HepG2 (cell line): ENCODE results near the gene IL1RL2. TPM values are rescaled to one million over a fixed set of nuclear protein-coding genes. Genes with fewer than 3 reads are reported as not detected.
A peak's percentile ranks its signal among the peaks of the same experiment; 100 is the strongest.

Experiments used
- ETV5 ChIP-seq: IDR thresholded peaks from 2 replicates; pipeline ENCODE4 v1.6.1; 2018; ENCODE audit warnings: missing biosample characterization, missing genetic modification reagents, inconsistent platforms, borderline replicate concordance
- FOXM1 ChIP-seq: sonication (generic); formaldehyde crosslinking; IDR thresholded peaks from 2 replicates; pipeline ENCODE4 v1.5.0; 2020; ENCODE audit warnings: missing genetic modification reagents
- HNRNPK ChIP-seq: fragments of 200-400 bp; formaldehyde crosslinking; IDR thresholded peaks from 2 replicates; pipeline ENCODE4 v1.6.1; 2018; ENCODE audit warnings: low read length, low read depth, moderate library complexity, mild to moderate bottlenecking; ENCODE audit not compliant: poor library complexity, severe bottlenecking
- HOXA7 ChIP-seq: sonication (generic); formaldehyde crosslinking; IDR thresholded peaks from 2 replicates; pipeline ENCODE4 v1.8.1; 2022; ENCODE audit warnings: mild to moderate bottlenecking, missing genetic modification reagents, moderate library complexity
- MYNN ChIP-seq: sonication (generic); formaldehyde crosslinking; IDR thresholded peaks from 2 replicates; pipeline ENCODE4 v1.4.0; 2020; ENCODE audit warnings: mild to moderate bottlenecking, low read depth, missing genetic modification reagents
- NCOA1 ChIP-seq: sonication (generic); formaldehyde crosslinking; IDR thresholded peaks from 2 replicates; pipeline ENCODE4 v1.9.0; 2021; ENCODE audit warnings: missing genetic modification reagents
- RELA ChIP-seq: sonication (generic); formaldehyde crosslinking; IDR thresholded peaks from 2 replicates; pipeline ENCODE4 v1.4.0; 2020; ENCODE audit warnings: missing genetic modification reagents
- STAG1 ChIP-seq: sonication (generic); formaldehyde crosslinking; IDR thresholded peaks from 2 replicates; pipeline ENCODE4 v1.4.0; 2020; ENCODE audit warnings: missing genetic modification reagents
- ZNF383 ChIP-seq: sonication (generic); formaldehyde crosslinking; IDR thresholded peaks from 2 replicates; pipeline ENCODE4 v1.4.0; 2020; ENCODE audit warnings: missing genetic modification reagents, mild to moderate bottlenecking, borderline replicate concordance
- polyA plus RNA-seq, 8 experiments: library from polyadenylated mRNA; depleted of rRNA in 3 of 8; stranded (reverse) in 7 of 8; unstranded in 1 of 8; fragments of >200 nt; fragmentation: Illumina TruSeq in 4 of 8; extraction: Trizol in 4 of 8; gene quantifications; 2 replicates each; pipeline versions ENCODE4 v1.2.1 to v1.2.3, GENCODE V29; 2011 to 2016; ENCODE audit warnings: low read depth in 4 of 8, missing spikeins in 1 of 8, mixed read lengths in 1 of 8; ENCODE audit not compliant: insufficient read depth in 1 of 8
- total RNA-seq, 5 experiments: library from RNA; depleted of rRNA; stranded (reverse); fragments of >200 nt; fragmentation: Illumina TruSeq; extraction: Trizol; gene quantifications; 2 replicates each; pipeline ENCODE4 v1.2.3, GENCODE V29; 2016; ENCODE audit warnings: low read depth in 1 of 5
- TF ChIP-seq, protein P1 (sequence below): sonication (generic); formaldehyde crosslinking; IDR thresholded peaks from 2 replicates; pipeline ENCODE4 v1.4.0; 2020; ENCODE audit warnings: low read depth, mild to moderate bottlenecking, missing genetic modification reagents
- TF ChIP-seq, protein P2 (sequence below): sonication (generic); formaldehyde crosslinking; IDR thresholded peaks from 2 replicates; pipeline ENCODE4 v1.4.0; 2020; ENCODE audit warnings: missing genetic modification reagents
- TF ChIP-seq, protein P3 (sequence below): sonication (generic); formaldehyde crosslinking; conservative IDR thresholded peaks from 2 replicates; pipeline ENCODE4 v1.4.0; 2020; ENCODE audit warnings: missing genetic modification reagents
- TF ChIP-seq, protein P4 (sequence below): IDR thresholded peaks from 2 replicates; pipeline ENCODE4 v1.6.1; 2016; ENCODE audit warnings: missing compliant biosample characterization, missing genetic modification reagents, borderline replicate concordance
- TF ChIP-seq, protein P5 (sequence below): sonication (generic); formaldehyde crosslinking; IDR thresholded peaks from 2 replicates; pipeline ENCODE4 v1.8.1; 2023; ENCODE audit warnings: mild to moderate bottlenecking, missing genetic modification reagents
- TF ChIP-seq, protein P6 (sequence below): sonication (generic); formaldehyde crosslinking; IDR thresholded peaks from 2 replicates; pipeline ENCODE4 v1.4.0; 2020; ENCODE audit warnings: missing genetic modification reagents

Gene IL1RL2
- total and polyA plus RNA-seq, 2 of the 13 experiments (the other 11 are each of a cell fraction or from before 2014, with no cell fraction given), result 0.03 TPM; not detected in 1

DNA sequence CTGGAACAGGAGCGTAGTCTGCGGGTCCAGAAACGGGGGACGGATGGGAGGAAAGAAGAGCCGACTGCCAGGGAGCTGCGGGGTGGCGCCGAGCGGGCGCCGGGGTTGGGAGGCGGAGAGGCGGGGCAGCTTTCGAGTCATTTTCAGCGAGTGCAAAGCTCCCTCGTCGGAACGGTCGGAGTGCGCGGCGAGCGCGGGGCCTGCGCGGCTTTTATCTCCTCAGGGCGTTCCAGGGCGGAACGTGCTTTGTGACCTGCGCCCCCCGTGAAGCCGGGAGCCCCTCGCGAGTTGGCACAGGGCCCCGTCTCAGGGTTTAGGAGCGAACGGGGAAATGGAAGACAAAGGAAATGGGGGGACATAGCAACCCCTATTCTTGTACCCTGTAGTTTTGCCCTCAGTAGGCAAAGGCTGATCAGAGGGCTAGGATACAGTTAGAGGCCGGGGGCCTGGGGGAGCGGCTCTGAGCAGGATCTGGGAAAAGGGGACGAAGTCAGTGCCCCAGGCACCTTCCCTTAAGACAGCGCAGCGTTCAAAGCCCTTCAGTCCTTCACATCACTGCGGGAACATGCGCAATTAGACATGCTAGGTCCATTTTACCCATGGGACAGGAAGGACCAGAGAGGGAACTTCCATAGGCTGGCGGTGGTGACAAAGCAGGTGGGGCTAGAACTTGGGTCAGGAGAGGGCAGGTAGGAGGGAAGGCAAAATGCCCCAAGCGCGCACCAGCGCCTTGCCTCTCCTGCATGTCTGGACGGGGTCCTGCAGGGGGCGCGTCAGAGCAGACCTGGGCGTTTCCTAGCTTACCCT, 64.4 kb downstream of the IL1RL2 start (continued):
- TF ChIP-seq, protein P1, sequence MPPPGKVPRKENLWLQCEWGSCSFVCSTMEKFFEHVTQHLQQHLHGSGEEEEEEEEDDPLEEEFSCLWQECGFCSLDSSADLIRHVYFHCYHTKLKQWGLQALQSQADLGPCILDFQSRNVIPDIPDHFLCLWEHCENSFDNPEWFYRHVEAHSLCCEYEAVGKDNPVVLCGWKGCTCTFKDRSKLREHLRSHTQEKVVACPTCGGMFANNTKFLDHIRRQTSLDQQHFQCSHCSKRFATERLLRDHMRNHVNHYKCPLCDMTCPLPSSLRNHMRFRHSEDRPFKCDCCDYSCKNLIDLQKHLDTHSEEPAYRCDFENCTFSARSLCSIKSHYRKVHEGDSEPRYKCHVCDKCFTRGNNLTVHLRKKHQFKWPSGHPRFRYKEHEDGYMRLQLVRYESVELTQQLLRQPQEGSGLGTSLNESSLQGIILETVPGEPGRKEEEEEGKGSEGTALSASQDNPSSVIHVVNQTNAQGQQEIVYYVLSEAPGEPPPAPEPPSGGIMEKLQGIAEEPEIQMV (CRISPR knock-in tag), result no peak
- 0 out of 2 replicates have a peak, but pooled peaks have one; percentile 29 for TF ChIP-seq MYNN (CRISPR knock-in tag)
- TF ChIP-seq, protein P2, sequence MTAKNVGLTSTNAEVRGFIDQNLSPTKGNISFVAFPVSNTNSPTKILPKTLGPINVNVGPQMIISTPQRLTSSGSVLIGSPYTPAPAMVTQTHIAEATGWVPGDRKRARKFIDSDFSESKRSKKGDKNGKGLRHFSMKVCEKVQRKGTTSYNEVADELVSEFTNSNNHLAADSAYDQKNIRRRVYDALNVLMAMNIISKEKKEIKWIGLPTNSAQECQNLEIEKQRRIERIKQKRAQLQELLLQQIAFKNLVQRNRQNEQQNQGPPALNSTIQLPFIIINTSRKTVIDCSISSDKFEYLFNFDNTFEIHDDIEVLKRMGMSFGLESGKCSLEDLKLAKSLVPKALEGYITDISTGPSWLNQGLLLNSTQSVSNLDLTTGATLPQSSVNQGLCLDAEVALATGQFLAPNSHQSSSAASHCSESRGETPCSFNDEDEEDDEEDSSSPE (CRISPR knock-in tag), result 0 out of 2 replicates have a peak, but pooled peaks have one; percentile 29
- TF ChIP-seq, protein P3, sequence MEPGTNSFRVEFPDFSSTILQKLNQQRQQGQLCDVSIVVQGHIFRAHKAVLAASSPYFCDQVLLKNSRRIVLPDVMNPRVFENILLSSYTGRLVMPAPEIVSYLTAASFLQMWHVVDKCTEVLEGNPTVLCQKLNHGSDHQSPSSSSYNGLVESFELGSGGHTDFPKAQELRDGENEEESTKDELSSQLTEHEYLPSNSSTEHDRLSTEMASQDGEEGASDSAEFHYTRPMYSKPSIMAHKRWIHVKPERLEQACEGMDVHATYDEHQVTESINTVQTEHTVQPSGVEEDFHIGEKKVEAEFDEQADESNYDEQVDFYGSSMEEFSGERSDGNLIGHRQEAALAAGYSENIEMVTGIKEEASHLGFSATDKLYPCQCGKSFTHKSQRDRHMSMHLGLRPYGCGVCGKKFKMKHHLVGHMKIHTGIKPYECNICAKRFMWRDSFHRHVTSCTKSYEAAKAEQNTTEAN, result no peak
- 0 out of 2 replicates have a peak, but pooled peaks have one; percentile 55 for TF ChIP-seq NCOA1 (CRISPR knock-in tag)
- peak; percentile 53 for TF ChIP-seq STAG1 (CRISPR knock-in tag)
- TF ChIP-seq, protein P4, sequence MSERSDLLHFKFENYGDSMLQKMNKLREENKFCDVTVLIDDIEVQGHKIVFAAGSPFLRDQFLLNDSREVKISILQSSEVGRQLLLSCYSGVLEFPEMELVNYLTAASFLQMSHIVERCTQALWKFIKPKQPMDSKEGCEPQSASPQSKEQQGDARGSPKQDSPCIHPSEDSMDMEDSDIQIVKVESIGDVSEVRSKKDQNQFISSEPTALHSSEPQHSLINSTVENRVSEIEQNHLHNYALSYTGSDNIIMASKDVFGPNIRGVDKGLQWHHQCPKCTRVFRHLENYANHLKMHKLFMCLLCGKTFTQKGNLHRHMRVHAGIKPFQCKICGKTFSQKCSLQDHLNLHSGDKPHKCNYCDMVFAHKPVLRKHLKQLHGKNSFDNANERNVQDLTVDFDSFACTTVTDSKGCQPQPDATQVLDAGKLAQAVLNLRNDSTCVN, result no peak
- TF ChIP-seq, protein P5, sequence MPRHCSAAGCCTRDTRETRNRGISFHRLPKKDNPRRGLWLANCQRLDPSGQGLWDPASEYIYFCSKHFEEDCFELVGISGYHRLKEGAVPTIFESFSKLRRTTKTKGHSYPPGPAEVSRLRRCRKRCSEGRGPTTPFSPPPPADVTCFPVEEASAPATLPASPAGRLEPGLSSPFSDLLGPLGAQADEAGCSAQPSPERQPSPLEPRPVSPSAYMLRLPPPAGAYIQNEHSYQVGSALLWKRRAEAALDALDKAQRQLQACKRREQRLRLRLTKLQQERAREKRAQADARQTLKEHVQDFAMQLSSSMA (CRISPR knock-in tag), result no peak
- no peak for TF ChIP-seq FOXM1
- TF ChIP-seq HNRNPK, result no peak
- TF ChIP-seq, protein P6, sequence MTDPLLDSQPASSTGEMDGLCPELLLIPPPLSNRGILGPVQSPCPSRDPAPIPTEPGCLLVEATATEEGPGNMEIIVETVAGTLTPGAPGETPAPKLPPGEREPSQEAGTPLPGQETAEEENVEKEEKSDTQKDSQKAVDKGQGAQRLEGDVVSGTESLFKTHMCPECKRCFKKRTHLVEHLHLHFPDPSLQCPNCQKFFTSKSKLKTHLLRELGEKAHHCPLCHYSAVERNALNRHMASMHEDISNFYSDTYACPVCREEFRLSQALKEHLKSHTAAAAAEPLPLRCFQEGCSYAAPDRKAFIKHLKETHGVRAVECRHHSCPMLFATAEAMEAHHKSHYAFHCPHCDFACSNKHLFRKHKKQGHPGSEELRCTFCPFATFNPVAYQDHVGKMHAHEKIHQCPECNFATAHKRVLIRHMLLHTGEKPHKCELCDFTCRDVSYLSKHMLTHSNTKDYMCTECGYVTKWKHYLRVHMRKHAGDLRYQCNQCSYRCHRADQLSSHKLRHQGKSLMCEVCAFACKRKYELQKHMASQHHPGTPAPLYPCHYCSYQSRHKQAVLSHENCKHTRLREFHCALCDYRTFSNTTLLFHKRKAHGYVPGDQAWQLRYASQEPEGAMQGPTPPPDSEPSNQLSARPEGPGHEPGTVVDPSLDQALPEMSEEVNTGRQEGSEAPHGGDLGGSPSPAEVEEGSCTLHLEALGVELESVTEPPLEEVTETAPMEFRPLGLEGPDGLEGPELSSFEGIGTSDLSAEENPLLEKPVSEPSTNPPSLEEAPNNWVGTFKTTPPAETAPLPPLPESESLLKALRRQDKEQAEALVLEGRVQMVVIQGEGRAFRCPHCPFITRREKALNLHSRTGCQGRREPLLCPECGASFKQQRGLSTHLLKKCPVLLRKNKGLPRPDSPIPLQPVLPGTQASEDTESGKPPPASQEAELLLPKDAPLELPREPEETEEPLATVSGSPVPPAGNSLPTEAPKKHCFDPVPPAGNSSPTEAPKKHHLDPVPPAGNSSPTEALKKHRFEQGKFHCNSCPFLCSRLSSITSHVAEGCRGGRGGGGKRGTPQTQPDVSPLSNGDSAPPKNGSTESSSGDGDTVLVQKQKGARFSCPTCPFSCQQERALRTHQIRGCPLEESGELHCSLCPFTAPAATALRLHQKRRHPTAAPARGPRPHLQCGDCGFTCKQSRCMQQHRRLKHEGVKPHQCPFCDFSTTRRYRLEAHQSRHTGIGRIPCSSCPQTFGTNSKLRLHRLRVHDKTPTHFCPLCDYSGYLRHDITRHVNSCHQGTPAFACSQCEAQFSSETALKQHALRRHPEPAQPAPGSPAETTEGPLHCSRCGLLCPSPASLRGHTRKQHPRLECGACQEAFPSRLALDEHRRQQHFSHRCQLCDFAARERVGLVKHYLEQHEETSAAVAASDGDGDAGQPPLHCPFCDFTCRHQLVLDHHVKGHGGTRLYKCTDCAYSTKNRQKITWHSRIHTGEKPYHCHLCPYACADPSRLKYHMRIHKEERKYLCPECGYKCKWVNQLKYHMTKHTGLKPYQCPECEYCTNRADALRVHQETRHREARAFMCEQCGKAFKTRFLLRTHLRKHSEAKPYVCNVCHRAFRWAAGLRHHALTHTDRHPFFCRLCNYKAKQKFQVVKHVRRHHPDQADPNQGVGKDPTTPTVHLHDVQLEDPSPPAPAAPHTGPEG, result no peak
- TF ChIP-seq RELA (CRISPR knock-in tag), result no peak
- no peak for TF ChIP-seq ETV5 (CRISPR knock-in tag)
- TF ChIP-seq ZNF383, result no peak
- no peak for TF ChIP-seq HOXA7 (CRISPR knock-in tag)
